Activated CD8-positive, alpha-beta T cell treated with anti-CD3 and anti-CD28 coated beads for 36 hours (primary cell): Measurements from ENCODE around the gene ADAM15. TPM values are rescaled to one million over a fixed set of nuclear protein-coding genes. Genes with fewer than 3 reads are reported as not detected.

Experiments used
- ATAC-seq: fragments of 200-7000 bp; cut with Tn5 transposase; one replicate; pipeline ENCODE4 v1.10.0; 2021; ENCODE audit warnings: mild to moderate bottlenecking, moderate library complexity
- CTCF ChIA-PET: fragments of 350-600 bp; sonication (Branson Sonifier 250); formaldehyde crosslinking; loops from one replicate; lab custom pipeline; 2021; ENCODE audit warnings: antibody characterized with exemption; lab: Charles Lee
- POLR2A ChIA-PET: fragments of 350-600 bp; sonication (Branson Sonifier 250); formaldehyde crosslinking; loops from one replicate; lab custom pipeline; 2021; ENCODE audit warnings: antibody characterized with exemption; lab: Charles Lee
- DNase-seq: peaks from one replicate; pipeline ENCODE4 v3.0.0-alpha.2; 2020
- H3K27ac Mint-ChIP-seq: one replicate; pipeline ENCODE4 v1.8.0; 2021; ENCODE audit warnings: mild to moderate bottlenecking, mixed read lengths
- H3K27me3 Mint-ChIP-seq: one replicate; pipeline ENCODE4 v1.8.0; 2021; ENCODE audit warnings: mixed read lengths
- H3K36me3 Mint-ChIP-seq: one replicate; pipeline ENCODE4 v1.8.0; 2021; ENCODE audit warnings: low read depth, mixed read lengths
- H3K4me1 Mint-ChIP-seq: one replicate; pipeline ENCODE4 v1.8.0; 2021; ENCODE audit warnings: low read depth, mixed read lengths
- H3K4me3 Mint-ChIP-seq: one replicate; pipeline ENCODE4 v1.8.0; 2021; ENCODE audit warnings: mild to moderate bottlenecking, moderate library complexity, mixed read lengths
- H3K9me3 Mint-ChIP-seq: one replicate; pipeline ENCODE4 v1.8.0; 2021; ENCODE audit warnings: mixed read lengths
- intact Hi-C: fragments of 100-400 bp; cut with micrococcal nuclease; formaldehyde crosslinking; loops from one replicate; pipeline ENCODE4 v1.10.0; 2022
- total RNA-seq, 2 experiments: library from RNA; stranded (reverse); gene quantifications; one replicate each; pipeline ENCODE4 v1.2.3, GENCODE V29; 2021
- TF ChIP-seq, protein P1 (sequence below): fragments of 200-600 bp; IDR thresholded peaks from one replicate; pipeline ENCODE4 v1.8.0; 2022; ENCODE audit warnings: antibody characterized with exemption, mild to moderate bottlenecking

The ADAM15 gene
- total RNA-seq, 2 experiments from 2014 or later, result 36.4 to 37.2 TPM

DNA sequence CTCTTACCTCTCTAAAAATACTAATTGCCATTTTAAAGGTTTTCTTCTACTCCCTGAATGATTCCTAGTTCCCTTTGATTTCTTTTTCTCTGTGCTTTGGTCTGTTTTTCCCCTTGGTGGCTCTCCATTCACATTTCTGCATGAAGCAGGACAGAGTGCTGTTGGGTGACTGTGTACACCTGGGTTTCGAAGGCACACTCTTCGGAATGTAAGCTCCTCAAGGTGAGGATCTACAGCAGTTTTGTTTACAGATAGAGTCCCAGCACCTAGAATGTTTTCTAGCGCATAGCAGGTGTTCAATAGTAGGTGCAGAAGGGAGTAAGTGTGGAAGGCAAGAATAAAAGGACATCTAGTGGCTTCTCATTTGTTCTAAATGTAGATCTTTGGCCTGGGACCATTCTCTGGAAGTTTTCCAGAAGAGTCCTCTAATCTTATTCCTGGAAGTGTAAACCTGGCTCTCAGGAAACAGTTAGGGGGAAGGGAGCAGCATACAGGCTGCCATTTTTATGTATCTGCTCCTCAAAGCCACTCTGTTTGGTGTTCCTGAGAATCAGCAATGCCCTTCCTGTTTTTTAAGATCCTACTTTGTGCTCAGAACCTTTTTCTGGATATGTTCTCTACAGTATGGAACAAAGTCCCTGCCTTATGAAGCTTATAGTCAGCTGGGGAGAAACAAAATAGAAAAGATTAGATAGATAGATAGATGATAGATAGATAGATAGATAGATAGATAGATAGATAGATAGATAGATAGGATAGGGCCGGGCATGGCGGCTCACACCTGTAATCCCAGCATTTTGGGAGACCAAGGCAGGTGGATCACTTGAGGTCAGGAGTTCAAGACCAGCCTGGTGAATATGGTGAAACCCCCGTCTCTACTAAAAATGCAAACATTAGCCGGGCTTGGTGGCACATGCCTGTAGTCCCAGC, 53.8 kb downstream of the ADAM15 start:
- no peaks in the 10 kb centered on the region for H3K9me3 Mint-ChIP-seq
- ChIA-PET CTCF (interaction anchor here (1.1 kb wide), 1 partner anchor 13 kb away, joined by 3 read pairs; no protein-coding TSS in a partner anchor), POLR2A (no interaction called here)
- TF ChIP-seq, protein P1, sequence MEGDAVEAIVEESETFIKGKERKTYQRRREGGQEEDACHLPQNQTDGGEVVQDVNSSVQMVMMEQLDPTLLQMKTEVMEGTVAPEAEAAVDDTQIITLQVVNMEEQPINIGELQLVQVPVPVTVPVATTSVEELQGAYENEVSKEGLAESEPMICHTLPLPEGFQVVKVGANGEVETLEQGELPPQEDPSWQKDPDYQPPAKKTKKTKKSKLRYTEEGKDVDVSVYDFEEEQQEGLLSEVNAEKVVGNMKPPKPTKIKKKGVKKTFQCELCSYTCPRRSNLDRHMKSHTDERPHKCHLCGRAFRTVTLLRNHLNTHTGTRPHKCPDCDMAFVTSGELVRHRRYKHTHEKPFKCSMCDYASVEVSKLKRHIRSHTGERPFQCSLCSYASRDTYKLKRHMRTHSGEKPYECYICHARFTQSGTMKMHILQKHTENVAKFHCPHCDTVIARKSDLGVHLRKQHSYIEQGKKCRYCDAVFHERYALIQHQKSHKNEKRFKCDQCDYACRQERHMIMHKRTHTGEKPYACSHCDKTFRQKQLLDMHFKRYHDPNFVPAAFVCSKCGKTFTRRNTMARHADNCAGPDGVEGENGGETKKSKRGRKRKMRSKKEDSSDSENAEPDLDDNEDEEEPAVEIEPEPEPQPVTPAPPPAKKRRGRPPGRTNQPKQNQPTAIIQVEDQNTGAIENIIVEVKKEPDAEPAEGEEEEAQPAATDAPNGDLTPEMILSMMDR, result no peak
- no peak overlapping the region for H3K4me3 Mint-ChIP-seq
- no peaks in the 10 kb centered on the region for H3K36me3 Mint-ChIP-seq
- no peaks in the 10 kb centered on the region for H3K27me3 Mint-ChIP-seq
- no peaks in the 10 kb centered on the region for H3K4me1 Mint-ChIP-seq
- DNase-seq (no peak), ATAC-seq (no peak)
- intact Hi-C loops, result loop anchor here (5.0 kb wide), 1 partner anchor 62 kb away; no protein-coding TSS in a partner anchor
- H3K27ac Mint-ChIP-seq, result no peak overlapping the region

DNA sequence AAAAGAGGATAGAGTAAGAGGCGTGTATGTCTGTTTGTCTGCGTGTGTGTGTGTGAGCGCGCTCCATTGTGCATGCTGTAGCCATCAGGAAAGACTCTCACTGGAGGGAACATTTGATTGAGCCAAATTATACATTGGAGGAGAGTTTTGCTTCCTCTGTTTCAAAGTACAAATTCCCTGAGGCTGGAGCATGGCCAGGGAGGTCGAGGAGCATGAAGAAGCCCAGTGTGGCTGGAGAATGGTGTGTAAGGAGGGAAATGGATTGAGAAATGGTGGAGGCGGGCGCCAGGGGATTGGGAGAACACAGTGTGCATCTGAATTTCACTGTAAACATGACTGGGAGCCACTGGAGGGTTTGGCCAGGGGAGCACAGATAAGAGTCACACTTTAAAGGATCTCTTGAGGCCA, 54.5 kb downstream of the ADAM15 start:
- POLR2A ChIA-PET, result interaction anchor here (0.6 kb wide), 1 partner anchor 39 kb away, joined by 3 read pairs; no protein-coding TSS in a partner anchor
- Mint-ChIP-seq H3K27ac (no peak overlapping the region), H3K27me3 (no peaks in the 10 kb centered on the region), H3K9me3 (no peaks in the 10 kb centered on the region), H3K36me3 (no peaks in the 10 kb centered on the region), H3K4me1 (no peaks in the 10 kb centered on the region), H3K4me3 (no peak overlapping the region)
- intact Hi-C loops, result loop anchor here (5.0 kb wide), 1 partner anchor 62 kb away; no protein-coding TSS in a partner anchor
- CTCF ChIA-PET, result interaction anchor here (1.3 to 2.1 kb wide), 3 partner anchors 9 to 62 kb away, joined by 5 to 11 read pairs (median 8); no protein-coding TSS in a partner anchor
- TF ChIP-seq, protein P1, result no peak
- DNase-seq (no peak), ATAC-seq (no peak)

DNA sequence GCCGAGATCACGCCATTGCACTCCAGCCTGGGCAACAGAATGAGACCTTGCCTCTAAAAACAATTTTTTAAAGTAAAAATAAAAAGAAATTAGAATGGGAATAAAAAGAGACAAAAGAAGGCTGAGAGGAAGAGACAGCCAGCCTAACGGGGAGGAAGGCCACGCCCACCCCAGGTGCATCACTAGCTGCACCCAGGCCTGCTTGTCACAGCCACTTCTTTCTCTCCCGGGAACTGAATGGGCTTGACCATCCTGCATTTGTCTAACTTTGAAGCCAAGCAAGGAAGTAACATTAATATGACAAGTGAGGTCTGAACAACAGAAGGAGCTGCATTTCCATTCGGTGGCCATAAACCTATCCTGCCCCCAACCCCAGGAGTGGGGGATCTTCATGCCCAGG, 55.7 kb downstream of the ADAM15 start:
- Mint-ChIP-seq H3K4me3 (no peak overlapping the region), H3K27ac (no peak overlapping the region), H3K36me3 (no peaks in the 10 kb centered on the region), H3K27me3 (no peaks in the 10 kb centered on the region), H3K9me3 (no peaks in the 10 kb centered on the region), H3K4me1 (no peaks in the 10 kb centered on the region)
- CTCF ChIA-PET, result interaction anchor here (0.7 to 2.1 kb wide), 6 partner anchors 11 to 66 kb away, joined by 3 to 11 read pairs (median 6); partner anchors contain the start of gene KRTCAP2
- ATAC-seq (no peak), DNase-seq (no peak)
- intact Hi-C loops, result loop anchor here (5.0 kb wide), 1 partner anchor 60 kb away; no protein-coding TSS in a partner anchor
- POLR2A ChIA-PET, result no interaction called here
- TF ChIP-seq, protein P1, result no peak

DNA sequence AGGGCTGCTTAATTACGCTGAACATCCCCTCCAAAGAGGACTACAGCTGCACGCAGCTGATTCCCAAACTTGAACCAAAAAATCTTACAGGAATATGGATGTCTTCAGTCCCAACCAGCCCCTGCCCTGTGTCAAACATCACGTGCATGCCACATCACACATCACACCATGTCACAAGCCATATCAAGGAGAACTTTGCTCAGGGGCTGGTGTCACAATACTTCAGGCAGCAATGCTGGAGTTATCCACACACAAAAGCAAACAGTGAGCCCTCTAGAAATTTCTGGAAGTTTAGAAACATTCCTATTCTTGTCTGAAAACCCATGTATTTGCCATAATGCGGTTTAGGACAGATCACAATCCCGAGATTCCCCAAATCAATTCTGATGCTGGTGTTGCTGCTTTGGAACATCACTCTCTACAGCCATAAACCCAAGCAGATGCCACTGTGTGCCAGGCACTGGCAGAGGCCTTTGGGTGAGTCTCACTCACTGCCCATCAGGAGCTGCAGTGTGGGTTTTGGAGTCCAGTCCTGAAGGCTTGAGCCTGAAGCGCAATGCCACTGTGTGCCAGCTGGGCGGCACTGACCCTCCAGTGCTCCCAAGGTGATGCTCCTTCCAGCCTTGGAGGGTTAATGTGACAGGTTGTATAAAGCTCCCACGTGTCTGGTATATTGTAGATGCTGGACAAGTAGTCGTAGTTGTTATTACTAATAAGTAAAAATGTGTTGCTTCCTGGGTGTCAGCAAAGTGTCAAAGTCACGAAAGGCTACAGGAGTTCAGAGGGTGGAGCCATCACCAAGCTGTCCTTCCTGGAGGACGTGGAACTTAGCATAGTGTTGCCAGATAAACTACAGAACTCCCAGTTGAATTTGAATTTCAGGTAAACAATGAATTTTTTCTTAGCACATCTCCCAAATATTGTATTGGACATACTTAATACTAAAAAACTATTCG, 56.5 kb downstream of the ADAM15 start:
- no peak for DNase-seq
- POLR2A ChIA-PET, result no interaction called here

More for the DNA sequence above, 56.5 kb downstream of the ADAM15 start:
- no peaks in the 10 kb centered on the region for H3K27me3 Mint-ChIP-seq
- no peaks in the 10 kb centered on the region for H3K4me1 Mint-ChIP-seq
- no peak overlapping the region for H3K27ac Mint-ChIP-seq
- H3K4me3 Mint-ChIP-seq, result no peak overlapping the region
- no peaks in the 10 kb centered on the region for H3K9me3 Mint-ChIP-seq
- TF ChIP-seq, protein P1, result no peak
- no peak for ATAC-seq
- intact Hi-C loops, result loop anchor here (5.0 kb wide), 1 partner anchor 60 kb away; no protein-coding TSS in a partner anchor
- CTCF ChIA-PET, result interaction anchor here (0.9 to 2.3 kb wide), 5 partner anchors 11 to 60 kb away, joined by 3 to 11 read pairs (median 8); no protein-coding TSS in a partner anchor
- H3K36me3 Mint-ChIP-seq, result no peaks in the 10 kb centered on the region
